AG08395 (cell line): Measurements from ENCODE around the gene BOD1L1.

Experiments used
- DNase-seq: peaks from one replicate; pipeline ENCODE4 v3.0.0; 2012; ENCODE audit warnings: mixed read lengths, low spot score

The BOD1L1 gene

GRCh38 chr4:13524504-13525243 lies 102.9 kb downstream of the BOD1L1 start:
- peak; percentile 16 for DNase-seq

- DNase-seq = peak; percentile 1
Measured at GRCh38 chr4:13523591-13524503, 103.7 kb downstream of the BOD1L1 start.

- no peak for DNase-seq
Measured at GRCh38 chr4:13523105-13523477, 104.4 kb downstream of the BOD1L1 start.

- DNase-seq = no peak
Measured at GRCh38 chr4:13522282-13523104, 105.0 kb downstream of the BOD1L1 start.

GRCh38 chr4:13521047-13521446 lies 106.5 kb downstream of the BOD1L1 start:
- DNase-seq = no peak
